K562 (cell line): Measurements from ENCODE around the gene SYMPK. TPM values are rescaled to one million over a fixed set of nuclear protein-coding genes. Genes with fewer than 3 reads are reported as not detected.
A peak's percentile ranks its signal among the peaks of the same experiment; 100 is the strongest.

Experiments
- CREB1 ChIP-seq, 2 experiments: sonication (generic) in 1 of 2; formaldehyde crosslinking in 1 of 2; IDR thresholded peaks; 2 replicates each; pipeline versions ENCODE4 v1.6.1 to v1.8.0; 2012 to 2022; ENCODE audit warnings: inconsistent platforms in 1 of 2, mild to moderate bottlenecking in 1 of 2, missing genetic modification reagents in 1 of 2, moderate library complexity in 1 of 2
- CREM ChIP-seq: IDR thresholded peaks from 2 replicates; pipeline ENCODE4 v1.6.1; 2014; ENCODE audit warnings: antibody characterized with exemption, low read depth
- CTBP1 ChIP-seq: fragments of 450-650 bp; IDR thresholded peaks from 2 replicates; pipeline ENCODE4 v1.6.1; 2016; ENCODE audit warnings: borderline replicate concordance
- EP300 ChIP-seq: IDR thresholded peaks from 2 replicates; pipeline ENCODE4 v1.6.1; 2012; ENCODE audit warnings: low read length, improper control_type of control experiment
- GABPB1 ChIP-seq: sonication (generic); formaldehyde crosslinking; IDR thresholded peaks from 2 replicates; pipeline ENCODE4 v1.8.0; 2022; ENCODE audit warnings: mild to moderate bottlenecking, missing genetic modification reagents
- JUND ChIP-seq, 2 experiments: IDR thresholded peaks; 2 replicates in 1 of 2; 3 replicates in 1 of 2; pipeline ENCODE4 v1.6.1; 2011; ENCODE audit warnings: borderline replicate concordance in 2 of 2, low read depth in 2 of 2, low read length in 2 of 2, improper control_type of control experiment in 1 of 2, missing biosample characterization in 1 of 2, missing genetic modification characterization in 1 of 2, missing genetic modification reagents in 1 of 2
- KLF16 ChIP-seq: IDR thresholded peaks from 2 replicates; pipeline ENCODE4 v1.6.1; 2016; ENCODE audit warnings: antibody characterized with exemption
- MNT ChIP-seq, 2 experiments: fragments of 450-650 bp; conservative IDR thresholded peaks; 2 replicates each; pipeline ENCODE4 v1.6.1; 2017; ENCODE audit warnings: mild to moderate bottlenecking in 2 of 2, moderate library complexity in 2 of 2
- MTA1 ChIP-seq: fragments of 450-650 bp; IDR thresholded peaks from 2 replicates; pipeline ENCODE4 v1.6.1; 2017; ENCODE audit warnings: borderline replicate concordance
- RB1 ChIP-seq: fragments of 450-650 bp; IDR thresholded peaks from 2 replicates; pipeline ENCODE4 v1.6.1; 2017; ENCODE audit warnings: low read depth, mild to moderate bottlenecking
- RCOR1 ChIP-seq, 2 experiments: IDR thresholded peaks; 2 replicates each; pipeline ENCODE4 v1.6.1; 2012; ENCODE audit warnings: low read depth in 2 of 2, low read length in 2 of 2, borderline replicate concordance in 1 of 2, improper control_type of control experiment in 1 of 2
- SMAD4 ChIP-seq: fragments of 250-450 bp; sonication (Bioruptor Pico); conservative IDR thresholded peaks from 2 replicates; pipeline ENCODE4 v1.8.0; 2021; ENCODE audit warnings: inconsistent platforms, mild to moderate bottlenecking, moderate library complexity
- STAG1 ChIP-seq: sonication (generic); formaldehyde crosslinking; IDR thresholded peaks from 2 replicates; pipeline ENCODE4 v1.5.0; 2020; ENCODE audit warnings: missing genetic modification reagents, borderline replicate concordance
- TBL1XR1 ChIP-seq, 2 experiments: IDR thresholded peaks; 2 replicates each; pipeline ENCODE4 v1.6.1; 2012; ENCODE audit warnings: improper control_type of control experiment in 2 of 2, low read length in 2 of 2, mild to moderate bottlenecking in 1 of 2
- TEAD1 ChIP-seq, 2 experiments: fragments of 450-650 bp in 1 of 2; sonication (generic) in 1 of 2; formaldehyde crosslinking; IDR thresholded peaks; 2 replicates each; pipeline versions ENCODE4 v1.4.0 to v1.8.0; 2020 to 2022; ENCODE audit warnings: mild to moderate bottlenecking in 2 of 2, missing genetic modification reagents in 1 of 2
- TFAP4 ChIP-seq: sonication (generic); formaldehyde crosslinking; IDR thresholded peaks from 2 replicates; pipeline ENCODE4 v1.8.0; 2022; ENCODE audit warnings: missing genetic modification reagents, mild to moderate bottlenecking, moderate library complexity, borderline replicate concordance
- USF2 ChIP-seq: sonication (generic); formaldehyde crosslinking; IDR thresholded peaks from 2 replicates; pipeline ENCODE4 v1.5.0; 2020; ENCODE audit warnings: missing genetic modification reagents
- YY1 ChIP-seq, 3 experiments: IDR thresholded peaks; 2 replicates each; pipeline ENCODE4 v1.6.1; 2011; ENCODE audit warnings: low read length in 2 of 3, mild to moderate bottlenecking in 2 of 3, moderate library complexity in 2 of 3, borderline replicate concordance in 1 of 3, control low read depth in 1 of 3, low read depth in 1 of 3; ENCODE audit not compliant: insufficient read depth in 3 of 3, insufficient replicate concordance in 2 of 3, control insufficient read depth in 1 of 3, insufficient read length in 1 of 3; ENCODE audit errors: extremely low read depth in 1 of 3
- ZBTB26 ChIP-seq: fragments of 450-650 bp; formaldehyde crosslinking; IDR thresholded peaks from 2 replicates; pipeline ENCODE4 v1.4.0; 2022; ENCODE audit warnings: missing genetic modification characterization
- ZNF217 ChIP-seq: sonication (generic); formaldehyde crosslinking; IDR thresholded peaks from 2 replicates; pipeline ENCODE4 v1.8.0; 2022; ENCODE audit warnings: mild to moderate bottlenecking, missing genetic modification reagents
- ZNF263 ChIP-seq: sonication (generic); formaldehyde crosslinking; IDR thresholded peaks from 2 replicates; pipeline ENCODE4 v1.8.0; 2022; ENCODE audit warnings: mild to moderate bottlenecking, missing genetic modification reagents, borderline replicate concordance
- polyA plus RNA-seq, 8 experiments: library from polyadenylated mRNA; depleted of rRNA in 4 of 8; stranded (reverse) in 5 of 8; unstranded in 3 of 8; fragments of >200 nt; fragmentation: Nextera tagmentation in 2 of 8; fragmentation: Illumina TruSeq in 1 of 8; extraction: Ambion mirVana in 2 of 8; extraction: Trizol in 1 of 8; gene quantifications; 2 replicates each; pipeline versions ENCODE4 v1.2.1 to v1.2.3, GENCODE V29; 2011 to 2014; ENCODE audit warnings: inconsistent platforms in 1 of 8, missing spikeins in 1 of 8
- total RNA-seq, 7 experiments: library from RNA; depleted of rRNA in 6 of 7; stranded (reverse); fragments of >200 nt in 6 of 7; fragmentation: Illumina TruSeq in 2 of 7; extraction: Trizol in 2 of 7; gene quantifications; 2 replicates each; pipeline versions ENCODE4 v1.2.1 to v1.2.3, GENCODE V29; 2011 to 2021; ENCODE audit warnings: low replicate concordance in 1 of 7

The SYMPK gene
- total and polyA plus RNA-seq, 9 of the 15 experiments (the other 6 are each of a cell fraction or from before 2014, with no cell fraction given), result 0.73 to 95.5 (median 58.4) TPM

DNA sequence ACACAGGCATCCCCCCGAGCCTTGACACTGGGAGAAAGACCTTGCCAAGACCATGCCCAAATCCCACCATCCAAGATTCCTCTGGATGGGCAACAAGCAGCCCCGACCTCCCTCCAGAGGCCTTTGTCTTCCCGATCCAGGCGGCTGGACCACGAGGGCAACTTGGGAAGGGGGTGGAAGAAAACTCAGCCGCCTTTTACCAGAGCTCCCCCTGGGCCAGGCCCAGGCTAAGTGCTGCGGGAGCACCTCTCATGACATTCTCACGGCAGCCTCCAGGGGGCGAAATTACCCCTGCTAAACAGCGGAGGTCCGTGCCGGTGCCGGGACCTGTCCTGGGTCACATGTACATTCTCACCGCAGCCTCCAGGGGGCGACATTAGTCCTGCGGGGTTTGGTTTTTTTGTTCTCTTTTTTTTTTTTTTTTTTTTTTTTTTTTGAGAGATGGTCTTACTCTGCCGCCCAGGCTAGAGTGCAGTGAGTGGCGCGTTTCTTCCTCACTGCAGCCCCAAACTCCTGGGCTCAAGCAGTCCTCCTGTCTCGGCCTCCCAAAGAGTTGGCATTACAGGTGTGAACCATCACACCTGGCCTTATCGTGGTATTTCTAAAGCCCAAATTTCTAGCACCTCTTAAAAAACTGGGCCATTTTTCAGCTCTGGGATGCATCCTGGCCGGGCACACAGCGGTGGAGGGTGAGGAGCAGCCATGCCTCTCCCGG is 45.8 kb downstream of the SYMPK start (continued):
- TF ChIP-seq RCOR1 (IDR thresholded peaks at IDR 0.05; ENCODE audit: borderline replicate concordance in 1 of 2, low read depth in 2 of 2, low read length in 2 of 2) (peak; percentile 20 to 87; a peak in 2 of 4 replicates), MNT (conservative IDR thresholded peaks at IDR 0.05) (peak in 1 of 2 experiments; percentile 69), ZNF263 (CRISPR knock-in tag) (peak; percentile 74; the same call in 1 of the 2 replicates), TEAD1 (CRISPR knock-in tag; IDR thresholded peaks at IDR 0.05) (peak in 1 of 2 experiments; percentile 58; a peak in 1 of 4 replicates), YY1 (IDR thresholded peaks at IDR 0.05; ENCODE audit: borderline replicate concordance in 1 of 3, control insufficient read depth in 1 of 3, extremely low read depth in 1 of 3, insufficient read depth in 3 of 3, insufficient read length in 1 of 3, insufficient replicate concordance in 2 of 3, low read depth in 1 of 3, low read length in 2 of 3) (peak in 2 of 3 experiments; percentile 31 to 68), JUND (IDR thresholded peaks at IDR 0.05; ENCODE audit: borderline replicate concordance, low read depth, low read length) (peak; percentile 68; the same call in 1 of the 2 replicates), JUND (tag; IDR thresholded peaks at IDR 0.05; ENCODE audit: borderline replicate concordance, low read depth, low read length) (peak; percentile 48; the same call in 1 of the 3 replicates), KLF16 (peak; percentile 68), STAG1 (CRISPR knock-in tag) (peak; percentile 41; the same call in 1 of the 2 replicates), SMAD4 (no peak), ZBTB26 (CRISPR knock-in tag) (no peak), RB1 (peak; percentile 84; the same call in 1 of the 2 replicates), CREM (peak; percentile 75), CREB1 (IDR thresholded peaks at IDR 0.05) (peak; percentile 29; the same call in 1 of the 2 replicates), CREB1 (CRISPR knock-in tag; IDR thresholded peaks at IDR 0.05) (peak; percentile 25; the same call in 1 of the 2 replicates), CTBP1 (0 out of 2 replicates have a peak, but pooled peaks have one; percentile 54), EP300 (peak; percentile 35; the same call in 1 of the 2 replicates), TFAP4 (peak; percentile 84), USF2 (CRISPR knock-in tag) (peak; percentile 76), GABPB1 (peak; percentile 44; the same call in 1 of the 2 replicates), ZNF217 (CRISPR knock-in tag) (no peak), MTA1 (no peak), TBL1XR1 (IDR thresholded peaks at IDR 0.05; ENCODE audit: low read length in 2 of 2) (peak in 1 of 2 experiments; percentile 16; a peak in 1 of 4 replicates)
